GDM1 (cell line): Measurements from ENCODE around the gene ADGRB3.
"Not testable (repeated sequence)": the region's sequence is repeated elsewhere in the genome, so short reads cannot be mapped to it uniquely, and the experiment has no call there.

ENCODE experiments used
- DNase-seq: peaks from one replicate; lab custom pipeline; 2025; lab: John Stamatoyannopoulos, UW

Gene ADGRB3

DNA sequence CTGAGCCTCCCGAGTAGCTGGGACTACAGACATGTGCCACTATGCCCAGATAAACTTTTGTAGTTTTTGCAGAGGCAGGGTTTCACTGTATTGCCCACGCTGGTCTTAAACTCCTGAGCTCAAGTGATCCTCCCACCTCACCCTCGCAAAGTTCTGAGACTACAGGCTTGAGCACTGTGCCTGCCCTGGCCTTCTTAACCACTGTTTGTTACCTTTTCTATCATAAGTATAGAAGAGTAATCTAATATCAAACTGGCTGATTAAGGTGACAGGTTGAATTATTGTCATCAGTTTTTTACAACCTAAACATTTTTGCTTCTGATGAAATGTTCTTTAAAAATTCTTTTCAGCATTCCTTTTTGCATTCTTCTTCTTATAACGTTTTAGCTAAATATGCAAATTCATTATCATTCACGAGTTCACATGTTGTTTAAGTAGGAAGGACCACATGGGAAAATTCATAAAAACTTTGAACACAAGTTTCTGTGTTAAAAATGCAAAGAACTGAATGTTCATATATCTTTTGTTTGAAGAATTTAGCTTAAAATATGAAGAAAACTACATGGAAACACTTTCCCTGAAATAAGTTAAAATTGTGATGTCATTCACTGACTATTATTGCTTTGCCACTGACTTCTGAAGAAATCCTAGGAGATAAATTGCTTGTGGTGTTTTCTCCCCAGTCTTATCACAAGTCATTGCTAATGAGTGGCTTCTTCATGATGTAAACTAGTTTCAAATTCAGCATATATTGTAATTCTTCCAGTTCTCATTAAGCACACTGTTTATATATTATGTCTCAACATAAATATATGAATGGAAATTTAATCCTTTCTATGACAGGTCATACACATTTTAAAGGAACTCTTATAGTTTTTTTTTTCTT lies 106.7 kb downstream of the ADGRB3 start:
- DNase-seq: no peak

DNA sequence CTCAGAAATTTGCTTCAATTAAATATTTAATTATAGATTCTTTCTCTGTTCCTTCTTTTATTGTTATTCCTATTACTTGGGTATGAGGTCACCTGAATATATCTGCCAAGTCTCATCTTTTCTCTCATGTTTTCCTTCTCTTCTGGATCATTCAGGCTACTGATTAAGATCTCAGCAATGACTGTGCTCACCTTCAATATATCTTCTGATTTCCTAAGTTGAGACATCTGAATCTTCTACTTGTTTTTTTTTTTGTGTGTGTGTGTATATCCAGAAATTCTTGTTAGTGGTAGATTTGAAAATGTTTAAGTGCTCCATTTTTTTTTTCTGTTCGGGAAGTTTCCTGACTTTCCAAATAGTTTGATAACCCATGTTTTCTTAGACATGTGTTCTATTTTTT lies 108.0 kb downstream of the ADGRB3 start:
- no peak for DNase-seq

DNA sequence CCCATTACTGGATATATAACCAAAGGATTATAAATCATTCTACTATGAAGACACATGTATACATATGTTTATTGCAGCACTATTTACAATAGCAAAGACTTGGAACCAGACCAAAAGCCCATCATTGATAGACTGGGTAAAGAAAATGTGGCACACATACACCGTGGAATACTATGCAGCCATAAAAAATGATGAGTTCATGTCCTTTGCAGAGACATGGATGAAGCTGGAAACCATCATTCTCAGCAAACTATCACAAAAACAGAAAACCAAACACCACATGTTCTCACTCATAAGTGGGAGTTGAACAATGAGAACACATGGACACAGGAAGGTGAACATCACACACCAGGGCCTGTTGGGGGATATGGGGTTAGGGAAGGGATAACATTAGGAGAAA lies 109.3 kb downstream of the ADGRB3 start:
- DNase-seq: not testable (repeated sequence)

DNA sequence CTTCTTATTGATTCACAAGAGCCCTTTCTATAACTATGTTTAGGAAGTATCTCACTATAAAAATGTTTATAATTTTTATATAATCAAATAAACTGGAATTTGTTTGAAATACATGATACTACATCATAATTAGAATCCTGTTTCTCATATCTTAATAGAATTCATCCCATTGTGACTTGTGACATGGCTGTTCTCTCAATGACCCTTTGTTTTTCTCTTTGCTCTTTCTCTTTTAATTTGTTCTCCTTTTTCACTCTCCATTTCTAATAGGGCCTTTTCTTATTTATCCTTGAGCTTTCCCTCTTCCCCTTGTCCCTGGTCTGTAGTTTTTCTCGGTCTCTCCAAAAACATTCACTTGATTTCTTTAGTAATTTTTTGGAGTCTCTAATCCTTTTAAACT lies 111.3 kb downstream of the ADGRB3 start:
- no peak for DNase-seq

DNA sequence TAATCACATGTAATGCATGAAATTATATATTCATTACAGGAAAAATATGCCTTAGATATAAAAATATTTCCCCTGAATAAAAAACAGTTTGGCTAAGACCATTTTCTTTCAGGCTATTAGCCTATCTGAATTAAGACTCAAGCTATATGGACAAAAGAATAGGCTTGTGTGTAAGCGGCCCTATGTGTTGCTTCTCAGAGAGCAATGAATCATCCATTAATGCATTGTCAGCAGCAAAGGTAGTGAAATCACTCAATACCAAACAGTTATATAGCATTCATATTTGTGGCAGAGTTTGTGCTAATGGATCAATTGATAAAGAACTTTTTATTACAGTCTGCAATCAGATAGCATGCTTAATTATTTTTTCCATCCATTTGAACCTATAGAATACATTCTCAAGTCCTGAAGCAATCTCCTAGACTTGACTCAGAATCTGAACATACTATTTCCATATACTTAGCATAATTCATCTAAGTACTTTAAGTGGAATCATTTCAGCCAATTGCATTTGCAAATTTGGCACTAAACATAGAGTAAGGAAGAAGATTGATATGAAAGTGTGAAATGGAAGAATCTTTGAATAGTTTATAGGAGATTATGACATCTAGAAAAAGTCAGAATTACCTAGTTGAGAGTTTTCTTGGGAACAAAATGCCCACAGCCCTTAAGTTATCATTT lies 112.2 kb downstream of the ADGRB3 start:
- DNase-seq: no peak

DNA sequence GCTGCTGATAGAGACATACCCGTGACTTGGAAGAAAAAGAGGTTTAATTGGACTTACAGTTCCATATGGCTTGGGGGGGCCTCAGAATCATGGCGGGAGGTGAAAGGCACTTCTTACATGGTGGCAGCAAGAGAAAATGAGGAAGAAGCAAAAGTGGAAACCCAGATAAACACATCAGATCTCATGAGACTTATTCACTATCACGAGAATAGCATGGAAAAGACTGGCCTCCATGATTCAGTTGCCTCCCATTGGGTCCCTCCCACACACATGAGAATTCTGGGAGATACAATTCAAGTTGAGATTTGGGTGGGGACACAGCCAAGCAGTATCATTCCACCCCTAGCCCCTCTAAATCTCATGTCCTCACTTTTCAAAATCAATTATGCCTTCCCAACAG lies 112.8 kb downstream of the ADGRB3 start:
- DNase-seq: not testable (repeated sequence)

DNA sequence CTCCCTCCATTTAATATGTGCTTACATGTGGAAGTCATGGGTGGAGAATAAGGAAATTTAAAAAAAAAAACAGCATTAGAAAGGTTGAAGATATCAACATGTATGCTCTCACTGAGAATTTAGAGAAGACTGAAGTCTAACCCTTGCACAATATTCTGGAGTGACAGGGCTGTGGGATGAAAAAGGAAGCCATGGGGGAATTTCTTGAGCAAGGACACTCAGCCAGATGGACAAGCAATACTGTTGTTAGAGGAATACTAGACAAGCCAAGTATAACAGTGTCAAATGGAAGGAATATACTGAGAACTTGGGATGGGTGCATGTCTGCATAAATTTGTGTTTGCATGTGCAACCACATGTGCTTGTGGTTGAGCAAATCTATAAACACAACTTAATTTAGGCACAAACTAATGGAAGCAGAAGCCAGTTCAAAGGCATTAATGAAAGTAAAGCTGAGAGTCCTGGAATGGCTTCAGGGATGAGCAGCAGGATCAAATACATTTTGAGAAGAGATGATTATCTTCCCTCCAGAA lies 119.7 kb downstream of the ADGRB3 start:
- DNase-seq: no peak

DNA sequence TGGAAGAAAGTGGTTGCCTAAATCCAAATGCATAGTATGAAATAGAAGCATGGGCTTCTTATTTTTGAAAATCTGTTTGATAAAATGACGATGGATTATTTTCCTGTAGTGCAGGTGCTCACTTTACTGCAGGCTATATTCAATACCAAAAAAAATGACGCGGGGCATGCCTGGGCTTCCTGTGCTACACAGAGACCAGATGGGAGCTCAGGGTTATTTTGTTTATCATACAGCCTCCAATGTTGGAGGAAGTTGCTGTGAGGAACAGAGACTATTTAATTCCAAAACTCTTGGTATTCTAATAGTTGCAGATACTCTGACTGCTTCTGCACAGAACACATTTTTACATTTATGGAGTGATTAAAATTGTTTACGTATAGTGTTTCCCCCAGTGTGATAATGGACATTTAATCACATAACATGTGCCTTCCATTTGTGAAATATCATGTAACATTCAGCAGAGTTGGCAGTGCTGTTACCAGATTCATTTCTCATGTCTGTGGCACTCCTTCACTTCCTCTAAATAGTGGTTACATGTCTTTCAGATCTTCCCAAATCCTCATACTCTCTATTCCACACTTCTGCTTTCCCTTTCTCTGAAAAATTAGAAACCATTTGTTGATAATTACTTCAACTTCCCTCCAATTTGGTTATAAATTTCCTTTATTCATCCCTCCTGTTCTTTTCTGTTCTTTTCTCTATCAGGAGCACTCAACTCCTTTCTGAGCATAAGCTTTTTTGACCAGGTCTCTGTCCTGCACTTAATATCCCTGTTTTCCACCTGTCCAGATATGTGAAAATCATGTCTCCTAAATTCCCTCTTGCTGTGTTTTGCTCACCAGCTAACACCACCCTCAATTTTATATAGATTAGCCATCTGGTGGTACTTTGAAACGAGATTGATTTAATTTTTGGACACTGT lies 121.6 kb downstream of the ADGRB3 start:
- no peak for DNase-seq

DNA sequence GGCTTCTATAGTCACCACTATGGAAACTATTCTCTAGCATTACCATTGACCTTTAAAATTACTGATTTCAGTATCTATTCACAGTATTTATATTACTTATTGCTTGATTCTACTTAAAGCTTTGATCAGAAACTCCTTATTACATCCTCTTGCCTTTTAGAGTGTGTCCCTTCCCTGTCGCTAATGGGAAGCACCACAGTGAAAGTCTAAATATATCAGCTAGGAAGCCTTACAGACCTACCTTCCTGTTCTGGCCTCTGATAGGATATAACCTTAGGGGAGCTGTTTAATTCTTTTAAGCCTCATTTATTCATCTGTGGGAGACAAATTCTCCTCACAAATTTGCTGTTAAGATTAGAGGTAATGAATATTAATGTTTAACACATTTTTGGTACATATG lies 122.7 kb downstream of the ADGRB3 start:
- no peak for DNase-seq

DNA sequence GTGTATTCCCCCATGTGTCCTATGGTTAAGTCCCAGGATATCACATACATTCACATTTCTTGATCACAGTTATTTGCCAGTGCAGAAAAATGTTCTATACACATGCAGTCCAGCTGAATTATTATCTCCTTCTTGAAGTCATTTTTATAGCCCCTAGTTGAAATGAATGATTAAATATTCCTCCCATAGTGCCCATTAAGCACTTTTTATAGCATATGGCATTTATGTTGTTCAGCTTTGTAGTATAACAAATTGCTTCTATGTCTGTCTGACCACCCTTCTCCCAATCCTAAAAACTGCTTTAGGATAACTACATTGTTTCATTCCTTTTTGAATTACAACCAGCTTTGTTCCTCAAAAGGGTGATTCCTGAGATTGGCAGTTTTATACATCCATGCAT lies 123.5 kb downstream of the ADGRB3 start:
- no peak for DNase-seq

DNA sequence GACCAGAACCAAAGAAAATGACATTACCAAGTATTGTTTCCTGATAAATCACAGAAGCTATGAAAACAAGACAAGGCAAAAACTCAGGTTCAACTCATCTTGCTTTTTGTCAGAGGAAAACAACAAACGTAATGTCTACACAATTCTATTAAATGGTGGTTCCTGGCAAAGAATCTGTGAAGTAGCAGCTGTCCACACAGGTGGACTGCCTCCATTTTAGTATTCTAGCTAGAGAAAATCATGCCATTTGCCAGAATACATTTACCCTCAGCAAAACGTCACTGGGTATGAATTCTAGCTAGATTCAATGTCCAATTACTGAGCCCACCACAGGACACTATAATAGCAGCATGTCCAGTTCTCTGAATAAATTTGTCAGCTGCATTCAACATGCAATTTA lies 125.4 kb downstream of the ADGRB3 start:
- no peak for DNase-seq

DNA sequence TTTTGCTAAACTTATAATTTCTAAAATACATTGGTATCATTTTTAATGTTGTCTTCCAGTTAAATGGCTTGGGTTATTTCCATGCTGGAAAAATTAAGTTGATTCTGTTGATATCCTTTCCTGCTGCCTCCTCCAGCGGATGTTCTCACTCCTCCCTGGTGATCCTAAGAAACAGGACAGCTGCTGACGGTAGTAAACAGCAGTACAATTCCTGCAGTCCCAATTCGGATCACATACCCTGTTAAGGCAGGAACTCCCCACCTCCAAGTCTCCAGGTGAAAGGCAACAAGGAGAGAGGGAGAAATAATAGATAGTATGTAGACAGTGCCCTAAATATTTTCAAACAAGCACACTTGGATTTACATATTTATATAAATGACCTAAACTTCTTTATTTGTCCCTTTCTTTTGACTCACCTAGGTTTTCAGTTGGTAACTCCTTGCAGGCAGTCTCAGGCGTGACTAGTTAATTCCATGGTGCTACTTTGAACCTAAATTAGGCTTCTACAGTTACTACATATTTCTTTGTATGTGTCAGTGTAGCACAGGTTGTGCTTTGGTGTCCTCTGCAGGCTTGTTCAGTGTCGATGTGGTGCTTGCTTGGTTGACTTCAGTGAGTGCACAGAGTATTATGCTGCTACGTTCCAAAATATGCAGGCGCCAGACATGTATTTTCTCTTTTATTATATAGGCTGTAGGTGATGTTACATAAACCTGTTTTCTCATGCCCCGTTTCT lies 126.0 kb downstream of the ADGRB3 start:
- DNase-seq: no peak

DNA sequence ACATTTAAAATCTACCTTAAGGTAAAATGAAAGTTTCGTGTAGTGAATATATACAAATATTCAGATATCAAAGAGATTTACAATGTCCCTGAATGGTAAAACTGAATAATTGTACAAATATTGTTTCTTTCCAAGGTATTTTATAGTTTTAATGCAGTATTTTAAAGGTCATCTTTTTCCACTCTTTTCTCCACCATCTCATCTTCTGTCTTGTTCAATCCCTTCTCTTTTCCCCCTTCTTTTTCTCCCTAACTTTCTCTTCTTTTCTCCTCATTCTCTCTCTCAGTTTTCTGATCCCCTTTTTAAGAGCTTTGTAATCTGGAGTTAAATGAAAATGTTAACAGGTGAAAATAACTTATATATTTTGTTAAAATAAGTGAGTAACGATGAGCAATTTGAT lies 126.9 kb downstream of the ADGRB3 start:
- no peak for DNase-seq

DNA sequence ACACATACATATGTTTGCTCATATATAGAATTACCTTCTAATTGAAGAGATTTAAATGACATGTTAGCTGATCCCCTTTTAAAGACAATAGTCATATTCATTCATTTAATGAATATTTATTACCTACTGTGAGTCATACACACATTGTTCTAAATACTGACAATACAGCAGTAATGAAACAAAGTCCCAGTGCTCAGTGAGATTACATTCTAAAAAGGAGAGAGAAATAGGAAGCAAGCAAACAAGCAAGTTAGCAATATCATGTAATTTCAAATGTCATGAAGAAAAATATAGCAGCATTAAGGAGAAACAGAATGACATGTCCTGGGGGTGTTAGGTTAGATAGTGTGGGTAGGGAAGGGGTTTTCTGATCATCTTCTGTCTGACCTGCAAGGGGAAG lies 136.3 kb downstream of the ADGRB3 start:
- DNase-seq: no peak

DNA sequence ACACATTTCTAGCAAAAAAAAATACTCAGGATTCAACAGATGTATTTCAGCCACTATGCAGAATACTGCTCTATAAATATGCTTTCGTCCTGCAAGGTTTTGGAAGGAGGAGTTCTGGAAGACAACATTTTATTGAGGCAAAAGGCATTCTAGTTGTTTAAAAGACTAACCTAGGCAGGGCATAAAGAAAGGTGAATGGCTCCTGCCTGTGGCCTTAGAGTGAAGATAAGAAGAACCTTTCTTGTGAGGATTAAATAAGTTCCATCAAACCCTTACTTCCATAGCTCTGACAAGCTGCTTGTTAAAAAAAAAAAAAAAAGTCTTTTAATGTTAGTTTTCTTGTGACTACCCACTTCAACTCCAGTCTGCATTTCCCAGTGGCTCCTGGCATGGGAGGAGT lies 139.8 kb downstream of the ADGRB3 start:
- DNase-seq: no peak

DNA sequence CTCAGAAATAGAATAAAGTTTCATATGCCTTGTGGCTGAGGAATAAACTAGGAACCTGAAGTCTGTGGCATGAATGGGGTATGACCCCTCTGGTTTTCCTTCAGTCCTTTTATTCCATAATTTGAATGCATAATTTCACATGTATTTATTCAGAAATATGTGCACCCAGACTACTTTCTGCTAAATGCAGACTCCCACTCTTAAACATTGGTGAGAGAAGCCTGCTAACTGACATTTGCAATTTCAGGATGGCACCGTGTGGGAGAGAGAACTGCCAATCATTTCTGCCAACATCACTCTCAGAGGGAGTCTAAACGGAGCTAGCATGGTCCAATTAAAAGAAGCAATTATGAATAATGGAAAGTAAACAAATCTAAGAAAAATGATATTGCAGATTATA lies 141.3 kb downstream of the ADGRB3 start:
- no peak for DNase-seq

DNA sequence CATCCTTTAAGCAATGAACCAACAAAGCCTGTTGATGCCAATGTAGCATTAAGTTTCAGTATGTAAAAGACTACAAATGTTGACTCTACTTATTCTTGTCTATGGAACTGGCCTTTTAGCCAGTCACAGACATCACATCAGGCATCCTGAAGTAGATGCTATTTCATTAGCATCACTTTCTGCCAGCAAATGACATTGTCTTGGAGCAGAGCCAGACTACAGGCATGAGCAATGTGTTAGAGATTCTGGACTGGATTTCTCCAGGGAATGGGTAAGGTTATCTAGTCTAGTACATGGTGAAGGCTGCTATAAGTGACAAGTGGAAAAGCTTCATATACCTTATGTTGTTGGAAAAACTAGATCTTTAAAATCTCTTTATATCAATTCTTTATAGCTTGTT lies 142.9 kb downstream of the ADGRB3 start:
- no peak for DNase-seq

DNA sequence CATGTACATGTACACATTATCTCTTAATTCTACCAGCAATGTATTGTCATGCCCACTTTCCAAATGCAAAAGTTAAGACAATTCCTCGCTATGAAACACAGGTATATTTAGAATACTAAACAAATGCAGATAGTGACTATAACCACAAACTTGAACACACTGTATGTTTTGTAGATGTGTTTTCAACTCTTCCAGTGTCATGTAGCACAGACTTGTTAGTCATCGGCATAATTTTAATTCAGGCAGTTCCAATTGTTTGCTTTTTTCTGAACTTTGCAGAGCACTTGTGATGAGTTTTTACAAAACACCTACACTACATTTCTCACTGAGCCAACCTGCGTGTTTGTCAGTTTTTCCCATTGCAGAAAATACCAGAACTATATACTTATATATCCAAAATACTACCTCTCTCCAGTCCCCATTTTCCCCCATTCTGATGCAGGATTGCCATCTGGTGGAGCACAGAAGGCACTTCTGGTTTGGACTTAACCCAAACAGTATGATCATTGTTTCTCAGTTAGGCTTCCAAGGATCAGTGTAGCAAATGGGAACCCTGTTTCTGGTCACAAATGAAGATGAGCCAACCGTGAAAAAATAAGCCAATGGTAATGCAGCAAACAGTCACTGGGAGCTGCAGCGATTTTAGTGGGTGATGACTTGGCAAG lies 143.4 kb downstream of the ADGRB3 start:
- DNase-seq: peak; percentile 2

DNA sequence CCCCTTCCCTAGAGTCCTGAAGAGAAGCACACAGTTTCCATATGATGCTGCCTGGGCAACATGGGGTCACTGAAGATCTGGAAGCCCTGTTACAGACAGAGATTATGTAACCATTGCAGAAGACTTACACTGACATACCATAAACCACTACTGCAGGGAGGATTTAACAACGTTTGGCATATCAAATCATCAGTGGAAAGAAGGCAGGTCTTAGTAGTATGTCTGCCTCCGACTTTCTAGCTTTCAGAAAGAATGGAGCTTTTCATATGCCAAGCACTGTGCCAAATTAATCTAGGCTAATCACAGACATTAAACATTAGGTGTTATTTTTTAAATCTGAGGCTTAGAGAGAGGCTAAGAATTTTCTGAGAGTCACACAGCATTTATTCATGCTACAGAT lies 144.3 kb downstream of the ADGRB3 start:
- DNase-seq: no peak

DNA sequence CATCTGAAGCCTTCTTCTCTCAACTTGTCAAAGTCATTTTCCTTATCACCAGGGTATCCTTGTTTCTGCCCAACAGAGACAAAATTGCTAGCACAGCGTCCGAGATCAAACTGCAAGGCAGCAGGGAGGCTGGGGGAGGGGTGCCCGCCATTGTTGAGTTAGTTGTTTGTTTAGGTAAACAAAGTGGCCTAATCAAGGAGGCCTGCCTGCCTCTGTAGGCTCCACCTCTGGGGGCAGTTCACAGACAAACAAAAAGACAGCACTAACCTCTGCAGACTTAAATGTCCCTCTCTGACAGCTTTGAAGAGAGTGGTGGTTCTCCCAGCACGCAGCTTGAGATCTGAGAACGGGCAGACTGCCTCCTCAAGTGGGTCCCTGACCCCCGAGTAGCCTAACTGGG lies 155.0 kb downstream of the ADGRB3 start:
- DNase-seq: not testable (repeated sequence)

DNA sequence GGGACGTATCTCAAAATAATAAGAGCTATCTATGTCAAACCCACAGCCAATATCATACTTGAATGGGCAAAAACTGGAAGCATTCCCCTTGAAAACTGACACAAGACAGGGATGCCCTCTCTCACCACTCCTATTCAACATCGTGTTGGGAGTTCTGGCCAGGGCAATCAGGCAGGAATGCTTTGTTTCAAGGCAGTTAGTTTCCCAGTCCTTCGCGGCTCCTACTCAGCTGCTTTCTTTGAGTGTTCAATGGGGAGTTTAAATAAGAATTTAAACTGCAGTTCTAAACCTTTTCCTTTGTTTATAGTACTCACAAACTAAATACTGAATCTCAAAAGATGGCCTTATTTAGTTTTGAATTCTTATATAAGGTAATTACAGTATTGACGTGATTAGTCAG lies 179.9 kb downstream of the ADGRB3 start:
- not testable (repeated sequence) for DNase-seq
